ENCODE data around the gene ENGASE. TPM values are rescaled to one million over a fixed set of nuclear protein-coding genes. Genes with fewer than 3 reads are reported as not detected.

The ENGASE gene
- total and polyA plus RNA-seq, 2 experiments from 2014 or later: 9.0 to 27.1 TPM

GRCh38 chr17:79104898-79105600 lies 30.4 kb downstream of the ENGASE start (continued):
- no peak for TF ChIP-seq REST (IDR thresholded peaks at IDR 0.05; ENCODE audit: unreplicated experiment)
- no peak for TF ChIP-seq STAT1 (IDR thresholded peaks at IDR 0.05; ENCODE audit: unreplicated experiment)
- no peak for TF ChIP-seq CTCF (conservative IDR thresholded peaks at IDR 0.05; ENCODE audit: low read depth in 2 of 2)
- no peak for TF ChIP-seq CREB1 (CRISPR knock-in tag; IDR thresholded peaks at IDR 0.05; ENCODE audit: low read depth)
- no peak for TF ChIP-seq POLR2AphosphoS5 (IDR thresholded peaks at IDR 0.05; ENCODE audit: low read depth)
- no peak for TF ChIP-seq EZH2 (IDR thresholded peaks at IDR 0.05; ENCODE audit: low read depth, unreplicated experiment)

- DNase-seq (ENCODE audit: low spot score): no peak
- Histone ChIP-seq H3K4me2 (no peak overlapping the region), H3K4me1 (ENCODE audit: insufficient read depth) (no peaks in the 10 kb centered on the region), H3K9me2 (ENCODE audit: insufficient read depth) (no peaks in the 10 kb centered on the region), H3K36me3 (ENCODE audit: insufficient read depth) (no peaks in the 10 kb centered on the region), H3K79me2 (replicated peaks; ENCODE audit: insufficient read depth) (no peaks in the 10 kb centered on the region), H3K27me3 (ENCODE audit: insufficient read depth) (no peaks in the 10 kb centered on the region), H3F3A (replicated peaks; ENCODE audit: low read depth) (no peaks in the 10 kb centered on the region), H2AFZ (no peak overlapping the region), H4K20me1 (replicated peaks; ENCODE audit: insufficient read depth) (no peaks in the 10 kb centered on the region), H3K27ac (ENCODE audit: low read depth) (no peak overlapping the region), H3K4me3 (no peak overlapping the region)
- Mint-ChIP-seq H3K27ac (no peak overlapping the region), H3K4me3 (no peak overlapping the region), H3K36me3 (ENCODE audit: low read depth) (no peaks in the 10 kb centered on the region), H3K27me3 (ENCODE audit: insufficient read depth, low read depth, poor library complexity) (peaks cover 17% of the 10 kb centered on the region), H3K9me3 (no peaks in the 10 kb centered on the region), H3K4me1 (peaks cover 3% of the 10 kb centered on the region; the same call in 1 of the 3 replicates)
- ATAC-seq: no peak
- TF ChIP-seq CTCF (conservative IDR thresholded peaks at IDR 0.05; ENCODE audit: low read depth in 2 of 2) (no peak), ZNF331 (CRISPR knock-in tag; IDR thresholded peaks at IDR 0.05; ENCODE audit: low read depth) (no peak), REST (IDR thresholded peaks at IDR 0.05; ENCODE audit: unreplicated experiment) (no peak), CREB1 (CRISPR knock-in tag; IDR thresholded peaks at IDR 0.05; ENCODE audit: low read depth) (no peak)
Observed at GRCh38 chr17:79105937-79106336, 31.3 kb downstream of the ENGASE start.

All from GM23338 (cell line).